Heart left ventricle (tissue), 13 donors: ENCODE measurements around the gene OR2M7.

Source experiments
- CTCF ChIP-seq, 12 donors: fragments of 200-600 bp; sonication (generic) in 4 of 12; IDR thresholded peaks; one replicate each; pipeline versions ENCODE4 v1.5.0 to v1.8.0; 2018 to 2022; ENCODE audit warnings: antibody characterized with exemption in 12 of 12, mild to moderate bottlenecking in 5 of 12
- POLR2A ChIP-seq, 2 donors: fragments of 450-650 bp; IDR thresholded peaks; one replicate each; pipeline ENCODE4 v1.6.1; 2017; ENCODE audit warnings: antibody characterized with exemption in 2 of 2, mild to moderate bottlenecking in 2 of 2, moderate library complexity in 2 of 2
- donor health status: ischemic (EF 13 %, LVEDD 7.1; RV severe dilation, severe dysfunction).
- donor health status: DM: no; HTN: yes; CAD: no.
- donor health status: DM: no; HTN: no; CAD: no.
- donor health status: ischemic (EF 25% LVEDD 6.9; RV normal size, moderate dysfunction).
- donor health status: ischemic (EF 25% LVEDD 5.7; RV mildly dilated, moderate dysfunction).
- donor health status: ischemic (EF 35%, LVEDD 5.7; RV mildly dilated, moderate dysfunction).
- donor health status: nonischemic (EF 11% LVEDD 7.7; RV severe dilation, severe dysfunction).
- donor health status: DM: yes; HTN: yes; CAD: no.
- donor health status: PGD.
- donor health status: ischemic (EF 29% LVEDD 5.4; RV normal size, mild dysfunction).
- donor health status: nonischemic (EF 23%, LVEDD 6.1; RV moderate dilation, normal function).

- TF ChIP-seq CTCF (IDR thresholded peaks at IDR 0.05) = no peak
- TF ChIP-seq POLR2A (IDR thresholded peaks at IDR 0.05) = no peak
Observed at GRCh38 chr1:248359415-248359814, 35.0 kb upstream of the OR2M7 start.
